Stimulated activated CD4-positive, alpha-beta T cell treated with anti-CD3 and anti-CD28 coated beads, Interleukin-12 subunit alpha, Interleukin-12 subunit beta, amount 100 ng/mL, for 4 hours (primary cell): ENCODE results near the gene FSTL4.

Experiments used
- DNase-seq: peaks from one replicate; pipeline ENCODE4 v3.0.0-alpha.2; 2020

Gene FSTL4

DNA sequence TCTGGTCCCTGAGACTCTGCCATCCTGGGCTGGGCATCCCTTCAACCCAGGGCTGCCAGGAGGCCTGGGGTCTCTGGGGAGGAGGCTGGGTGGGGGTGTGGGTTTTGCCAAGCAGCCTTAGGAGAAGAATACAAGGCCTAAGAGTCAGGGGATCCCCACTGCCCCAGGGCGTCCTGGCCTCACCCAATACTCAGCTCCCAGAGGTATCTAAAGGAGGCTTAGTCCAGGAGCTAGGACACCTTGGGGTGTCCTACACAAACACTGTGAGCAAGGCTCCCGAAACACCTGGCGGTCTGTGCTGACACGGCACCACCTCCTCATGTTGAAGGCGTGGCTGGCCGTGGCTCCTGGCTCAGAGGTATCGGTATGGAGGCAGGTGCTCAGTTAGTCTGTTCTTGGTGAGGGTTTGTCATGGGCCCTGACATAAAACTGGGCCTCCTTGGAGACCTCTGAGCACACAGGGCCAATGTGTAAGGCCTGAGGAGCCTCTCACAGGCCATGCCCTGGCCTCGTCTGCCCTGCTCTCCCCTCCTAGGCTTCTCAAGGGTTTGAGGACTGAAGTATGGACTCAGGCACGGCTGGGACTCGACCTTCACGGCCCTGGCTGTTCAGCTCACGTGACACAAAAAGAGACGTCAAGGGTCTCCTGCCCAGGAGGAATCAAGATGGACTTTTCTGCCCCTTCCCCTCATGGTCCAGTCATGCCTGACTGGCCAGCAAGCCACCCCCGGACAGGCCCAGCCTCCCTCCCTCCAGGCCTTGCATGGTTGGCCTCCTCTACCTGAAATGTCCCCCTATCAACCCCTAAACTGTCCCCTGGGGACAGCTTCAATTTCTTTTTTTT lies 277.3 kb downstream of the FSTL4 start:
- no peak for DNase-seq

GRCh38 chr5:133333326-133334150 lies 278.8 kb downstream of the FSTL4 start:
- DNase-seq = no peak

- DNase-seq = no peak
These were observed 279.8 kb downstream of the FSTL4 start for GRCh38 chr5:133332439-133333024.

GRCh38 chr5:133331941-133332340 lies 280.4 kb downstream of the FSTL4 start:
- no peak for DNase-seq

- no peak for DNase-seq
These were observed 281.4 kb downstream of the FSTL4 start for GRCh38 chr5:133330956-133331355.

DNA sequence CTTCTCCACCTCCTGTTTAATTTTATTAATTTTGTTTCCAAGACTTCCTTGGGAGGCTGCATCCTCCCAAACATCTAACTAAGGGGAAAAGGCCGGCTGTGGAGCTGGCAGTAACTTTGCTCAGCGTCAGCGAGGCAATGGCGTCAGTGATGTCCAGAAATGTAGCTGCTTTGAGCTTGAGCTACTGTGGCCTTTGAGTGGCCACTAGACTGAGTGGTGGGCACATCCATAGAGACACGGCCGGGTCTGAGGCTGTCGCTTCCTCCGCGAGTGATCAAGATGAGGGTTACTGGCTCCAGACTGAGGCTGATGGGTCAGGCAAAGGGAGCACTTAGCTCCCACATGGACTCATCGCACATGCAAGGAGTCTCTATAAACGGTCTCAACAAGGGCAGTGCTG lies 283.5 kb downstream of the FSTL4 start:
- no peak for DNase-seq

DNA sequence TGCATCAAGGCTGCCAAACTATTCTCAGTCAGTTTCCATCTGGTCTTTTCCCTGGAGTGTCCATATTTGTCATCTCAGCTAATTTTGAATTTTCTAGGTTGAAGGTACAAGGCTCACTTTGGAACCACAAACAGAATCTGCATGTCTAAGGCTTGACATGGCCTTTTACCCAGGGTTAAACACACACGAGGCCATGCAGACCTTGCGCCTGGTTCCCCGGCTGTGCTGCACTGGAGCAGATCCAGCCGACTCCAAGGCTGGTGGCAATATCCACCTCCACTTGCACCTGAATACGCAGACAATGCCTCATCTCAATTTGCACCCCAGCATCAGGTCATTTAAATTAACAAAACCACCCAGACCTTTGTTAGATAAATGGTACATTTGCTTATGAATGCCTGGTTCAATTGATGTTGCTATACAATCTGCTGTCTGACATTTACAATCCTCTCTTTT lies 284.4 kb downstream of the FSTL4 start:
- no peak for DNase-seq

GRCh38 chr5:133326361-133326760 lies 286.0 kb downstream of the FSTL4 start:
- no peak for DNase-seq

- no peak for DNase-seq
These were observed 286.5 kb downstream of the FSTL4 start for GRCh38 chr5:133325864-133326263.

DNA sequence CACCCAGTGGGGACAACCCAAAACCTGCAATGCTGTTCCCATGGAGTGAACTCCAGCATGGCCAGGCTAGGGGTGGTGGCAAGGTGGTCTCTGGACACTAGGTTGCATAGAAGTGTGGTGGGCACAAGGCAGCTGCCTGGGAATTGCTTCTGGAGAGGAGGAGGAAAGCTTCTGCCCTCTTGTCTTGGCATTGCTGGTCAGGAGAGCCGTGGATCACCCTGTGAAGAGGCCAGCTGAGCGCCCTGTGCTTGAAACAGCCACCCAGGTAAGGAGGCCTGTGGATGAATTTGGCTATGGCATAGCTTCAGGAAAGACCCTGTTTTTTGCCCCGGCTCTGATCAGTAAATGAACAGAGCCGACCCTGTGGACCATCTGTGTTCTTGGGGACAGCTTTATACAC lies 287.4 kb downstream of the FSTL4 start:
- DNase-seq = no peak

DNA sequence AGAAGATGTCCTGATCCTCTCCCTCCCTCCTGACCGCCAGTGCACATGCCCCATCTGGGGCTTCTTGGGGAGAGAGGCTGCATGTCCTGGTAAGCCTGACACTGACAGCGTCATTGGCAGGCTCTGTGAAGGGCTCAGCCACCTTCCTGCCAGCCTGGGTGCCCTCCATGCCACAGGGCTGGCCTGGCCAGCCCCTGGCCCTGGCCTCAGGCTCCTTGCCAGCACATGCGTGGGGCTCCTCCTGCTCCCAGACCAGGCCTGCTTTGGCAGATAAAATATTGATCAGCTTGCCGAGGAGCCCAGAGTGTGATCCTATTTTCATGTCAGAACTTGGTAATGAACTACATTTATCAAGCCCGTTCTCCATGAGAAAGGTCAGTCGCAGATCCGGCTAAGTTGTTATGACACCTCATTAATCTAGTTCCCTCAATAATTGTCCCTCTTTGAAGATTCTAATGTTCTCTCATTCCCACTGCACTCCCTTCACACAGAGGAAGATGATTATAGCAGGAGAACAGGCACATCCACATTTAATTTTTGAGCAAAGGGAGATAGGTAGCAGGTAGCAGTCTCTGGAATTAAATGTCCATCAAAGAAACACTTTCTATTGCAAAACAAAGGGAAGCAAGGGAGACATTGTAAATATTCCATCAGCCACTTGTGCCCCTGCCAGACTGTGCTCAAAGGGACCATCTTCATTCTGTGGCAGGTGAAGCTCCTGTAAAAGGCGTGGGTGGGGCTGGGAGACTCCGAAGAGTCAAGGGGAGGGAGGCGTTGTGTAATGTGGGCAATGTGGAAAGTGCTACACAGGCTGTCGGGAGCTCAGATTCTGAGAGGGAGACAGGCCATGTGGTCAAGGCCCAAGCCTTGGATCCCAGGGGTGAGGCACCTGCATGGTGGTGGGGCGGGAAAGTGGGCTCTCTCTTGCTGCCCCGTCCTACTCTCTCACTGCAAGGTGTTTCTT lies 288.6 kb downstream of the FSTL4 start:
- no peak for DNase-seq

GRCh38 chr5:133322743-133323142 lies 289.6 kb downstream of the FSTL4 start:
- DNase-seq = no peak

DNA sequence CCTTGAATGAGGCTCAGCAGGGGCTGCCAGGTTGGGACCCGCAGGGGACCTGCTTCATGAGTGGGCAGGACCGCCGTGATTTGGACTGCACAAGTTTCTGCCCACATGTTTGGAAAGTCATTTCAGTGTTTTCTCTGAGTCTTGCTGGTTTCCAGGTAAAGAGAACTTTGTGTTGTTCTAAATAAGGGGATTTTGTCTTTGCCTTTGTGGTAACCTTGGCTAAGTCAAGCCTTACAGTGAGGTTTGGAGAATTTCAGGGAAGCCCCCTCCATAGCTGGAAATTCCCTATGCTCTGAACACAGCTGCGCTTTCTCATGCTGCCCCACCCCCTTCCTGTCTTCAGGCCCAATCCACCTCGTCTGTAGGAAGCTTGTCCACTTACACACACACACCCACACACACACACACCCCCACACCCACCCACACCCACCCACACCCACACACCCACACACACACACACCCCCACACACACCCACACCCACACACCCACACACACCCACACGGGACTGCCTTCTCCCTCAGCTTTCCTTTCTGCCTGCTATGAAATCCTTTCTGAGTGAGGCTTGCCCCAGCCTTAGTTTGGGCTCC lies 290.4 kb downstream of the FSTL4 start:
- DNase-seq = no peak

GRCh38 chr5:133321286-133321832 lies 291.0 kb downstream of the FSTL4 start:
- no peak for DNase-seq

- DNase-seq = no peak
These were observed 292.3 kb downstream of the FSTL4 start for GRCh38 chr5:133319905-133320520.

GRCh38 chr5:133319244-133319643 lies 293.1 kb downstream of the FSTL4 start:
- no peak for DNase-seq

- DNase-seq = no peak
These were observed 294.8 kb downstream of the FSTL4 start for GRCh38 chr5:133317558-133317957.

- no peak for DNase-seq
These were observed 295.7 kb downstream of the FSTL4 start for GRCh38 chr5:133316346-133317343.

GRCh38 chr5:133314086-133314485 lies 298.3 kb downstream of the FSTL4 start:
- DNase-seq = no peak

- no peak for DNase-seq
These were observed 301.2 kb downstream of the FSTL4 start for GRCh38 chr5:133311176-133311575.
